Measurements from ENCODE around the gene CDKN2B. TPM values are rescaled to one million over a fixed set of nuclear protein-coding genes. Genes with fewer than 3 reads are reported as not detected.

Gene CDKN2B
- total RNA-seq, 1 donor: 16.0 TPM

GRCh38 chr9:22052376-22052945 is 43.4 kb upstream of the CDKN2B start:
- peak; percentile 90 for DNase-seq (ENCODE audit: low read depth)
- TF ChIP-seq CTCF (IDR thresholded peaks at IDR 0.05; ENCODE audit: insufficient read depth, low read length): no peak
- H3K4me3 ChIP-seq (ENCODE audit: low read depth, low read length): no peak overlapping the region

DNA sequence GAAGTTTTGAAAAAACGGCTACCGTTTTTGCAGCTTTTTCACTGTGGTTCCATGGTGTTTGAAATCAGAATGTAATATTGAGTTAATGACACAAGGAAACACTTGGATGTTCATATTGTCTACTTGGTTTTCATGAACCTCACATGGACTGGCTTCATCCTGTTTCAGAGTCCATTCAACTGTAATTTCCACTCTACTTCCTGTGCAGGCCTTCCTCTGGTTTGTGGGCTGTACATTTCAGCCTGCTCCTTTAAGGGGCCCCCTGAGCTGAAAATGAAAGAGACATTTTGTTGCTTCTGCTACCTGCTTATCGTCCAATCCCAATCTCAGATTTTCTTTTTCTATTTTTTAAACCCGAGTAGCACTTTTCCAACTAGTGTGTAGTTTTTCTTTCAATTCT is 41.8 kb upstream of the CDKN2B start:
- TF ChIP-seq CTCF (IDR thresholded peaks at IDR 0.05; ENCODE audit: insufficient read depth, low read length): no peak
- no peak for DNase-seq (ENCODE audit: low read depth)
- no peak overlapping the region for H3K4me3 ChIP-seq (ENCODE audit: low read depth, low read length)

- peak; percentile 59 for DNase-seq (ENCODE audit: low read depth)
- TF ChIP-seq CTCF (IDR thresholded peaks at IDR 0.05; ENCODE audit: insufficient read depth, low read length): no peak
- H3K4me3 ChIP-seq (ENCODE audit: low read depth, low read length): no peak overlapping the region
Observed at GRCh38 chr9:22049411-22049810, 40.3 kb upstream of the CDKN2B start.

DNA sequence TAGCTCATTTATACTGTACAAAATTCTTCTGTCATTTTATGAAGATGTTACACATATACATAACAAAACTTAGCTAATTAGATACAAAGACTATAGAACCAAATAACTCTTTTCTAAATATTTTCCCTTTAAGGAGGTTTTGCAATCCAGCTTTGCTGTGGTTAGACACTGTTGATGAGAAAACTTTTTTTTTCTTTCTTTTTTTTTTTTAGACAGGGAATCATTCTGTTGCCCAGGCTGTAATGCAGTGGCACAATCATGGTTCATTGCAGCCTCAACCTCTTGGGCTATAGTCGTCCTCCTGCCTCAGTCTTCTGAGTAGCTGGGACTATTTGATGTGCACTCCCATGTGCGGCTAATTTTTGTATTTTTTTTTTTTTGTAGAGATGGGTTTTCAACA is 38.5 kb upstream of the CDKN2B start:
- DNase-seq (ENCODE audit: low read depth): no peak
- no peak overlapping the region for H3K4me3 ChIP-seq (ENCODE audit: low read depth, low read length)
- no peak for TF ChIP-seq CTCF (IDR thresholded peaks at IDR 0.05; ENCODE audit: insufficient read depth, low read length)

GRCh38 chr9:22046243-22046885 is 37.3 kb upstream of the CDKN2B start:
- DNase-seq (ENCODE audit: low read depth): no peak
- TF ChIP-seq CTCF (IDR thresholded peaks at IDR 0.05; ENCODE audit: insufficient read depth, low read length): no peak

GRCh38 chr9:22045423-22045822 is 36.3 kb upstream of the CDKN2B start:
- no peak for DNase-seq (ENCODE audit: low read depth)
- no peak overlapping the region for H3K4me3 ChIP-seq (ENCODE audit: low read depth, low read length)
- no peak for TF ChIP-seq CTCF (IDR thresholded peaks at IDR 0.05; ENCODE audit: insufficient read depth, low read length)

More at GRCh38 chr9:22046243-22046885, 37.3 kb upstream of the CDKN2B start:
- H3K4me3 ChIP-seq (ENCODE audit: low read depth, low read length): no peak overlapping the region

Data from fibroblast of the aortic adventitia (primary cell).